Endothelial cell of hepatic sinusoid (primary cell): ENCODE data around the gene DPP4.

ENCODE experiments used
- in situ Hi-C: cut with HindIII; loops from 2 replicates; pipeline ENCODE4 v1.10.0; 2017; ENCODE audit warnings: low sequenced_read_pairs

Gene DPP4

DNA sequence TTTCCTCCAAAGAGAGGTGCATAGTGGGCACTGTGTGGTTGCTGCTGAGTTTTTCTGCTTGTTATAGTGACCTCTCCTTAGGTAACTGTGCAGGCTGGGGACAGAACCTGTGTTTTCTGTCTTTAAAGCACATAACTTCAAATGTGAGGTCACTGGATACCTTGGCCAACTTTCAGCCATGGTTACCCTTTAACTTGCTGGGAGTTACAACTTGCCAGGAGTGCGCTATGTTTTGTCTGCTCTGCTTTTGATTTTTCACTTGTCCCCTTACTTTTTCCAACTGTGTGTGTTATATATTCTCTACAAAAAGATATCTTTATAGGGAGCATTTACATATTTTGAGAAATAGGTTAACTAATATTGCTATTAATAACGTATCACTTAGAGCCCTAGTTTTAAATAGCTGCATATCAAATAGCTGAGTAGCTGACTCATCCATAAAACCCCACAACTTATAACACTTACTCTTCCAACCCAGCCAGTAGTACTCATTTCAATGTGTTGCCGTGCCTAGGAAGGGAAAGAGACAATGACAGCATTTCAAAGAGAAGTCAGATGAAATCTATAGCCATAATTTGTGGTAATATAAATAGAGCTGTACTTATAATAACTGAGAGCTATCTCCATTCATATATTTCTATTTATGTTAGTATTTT, 51.6 kb downstream of the DPP4 start:
- in situ Hi-C loops, result no loop called here

DNA sequence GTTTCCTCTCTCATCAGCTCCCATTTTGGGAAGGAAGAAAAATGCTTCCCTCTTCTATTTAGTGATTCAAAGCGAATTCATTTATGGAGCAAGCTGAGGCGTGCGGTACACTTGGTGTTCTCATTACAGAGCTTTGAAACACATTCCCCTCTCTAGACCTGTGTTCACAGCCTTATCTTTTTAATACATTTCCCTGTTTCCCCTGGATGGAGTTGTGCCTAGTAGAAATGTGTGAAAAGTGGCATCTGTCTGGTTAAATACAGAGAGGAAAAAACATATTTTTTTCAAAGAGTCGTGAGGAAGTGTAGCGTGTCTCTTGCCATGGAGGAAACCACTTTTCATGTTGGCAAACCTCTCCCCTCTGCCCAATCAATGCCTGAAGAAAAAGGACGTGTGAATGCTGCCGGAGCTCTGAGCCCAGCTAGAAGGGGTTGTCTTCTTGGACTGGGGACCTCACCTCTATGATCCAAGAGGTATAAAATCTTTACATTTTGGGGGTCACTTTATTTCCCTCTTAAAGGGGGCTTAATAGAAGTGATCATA, 52.4 kb downstream of the DPP4 start:
- in situ Hi-C loops, result no loop called here

DNA sequence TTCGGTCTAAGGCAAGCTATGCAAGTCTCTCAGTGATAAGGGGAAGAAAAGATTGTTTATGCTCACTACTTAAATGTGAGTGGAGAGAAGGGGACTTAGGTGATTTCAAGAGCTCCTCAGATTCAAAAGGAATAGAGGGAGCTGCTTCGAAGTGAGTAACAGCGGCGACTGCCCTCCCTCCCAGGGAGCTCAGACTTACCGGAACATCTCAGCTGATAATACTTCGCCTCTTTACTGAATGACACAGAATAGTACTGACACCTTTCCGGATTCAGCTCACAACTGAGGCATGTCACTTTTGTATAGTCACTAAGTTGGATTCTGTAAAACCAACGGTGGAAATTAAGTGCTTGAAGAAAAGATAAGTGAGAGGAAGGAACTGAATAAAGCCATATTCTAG, 55.5 kb downstream of the DPP4 start:
- in situ Hi-C loops, result no loop called here

DNA sequence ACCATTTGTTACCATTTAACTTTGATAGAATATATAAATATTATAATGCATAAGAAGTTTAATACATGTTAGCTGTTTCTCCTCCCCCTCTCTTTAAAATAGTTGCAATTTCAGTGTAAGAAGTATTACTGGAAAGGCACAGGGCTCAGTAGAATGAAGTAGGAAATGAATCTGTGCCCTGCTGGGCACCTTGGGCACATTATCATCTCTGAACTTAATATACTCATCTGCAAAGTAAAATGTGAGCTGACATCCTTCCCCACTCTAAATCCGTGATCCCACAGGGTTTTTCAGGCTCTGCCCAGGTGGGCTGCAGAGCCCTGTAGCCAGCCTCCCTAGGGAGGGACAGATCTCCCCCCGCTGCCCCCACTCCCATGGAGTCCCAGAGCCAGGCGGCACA, 56.8 kb downstream of the DPP4 start:
- in situ Hi-C loops, result no loop called here

DNA sequence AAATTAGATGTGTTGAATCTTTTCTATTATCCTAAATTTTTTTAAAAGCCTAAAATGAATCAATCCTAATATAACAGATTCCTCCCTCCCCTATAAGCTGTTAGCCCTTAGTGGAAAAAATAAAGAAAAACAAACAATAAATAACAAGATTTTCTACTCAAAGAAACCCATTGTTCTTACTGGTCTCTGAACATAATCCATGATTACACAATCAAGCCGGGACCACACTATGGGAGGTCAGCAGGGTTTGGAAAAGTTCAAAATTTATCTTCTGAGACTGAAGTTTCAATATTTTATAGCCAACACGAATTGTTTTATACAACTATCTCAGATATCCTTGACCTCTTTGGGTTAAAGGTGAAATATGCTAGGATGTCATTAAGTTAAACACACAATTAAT, 57.9 kb downstream of the DPP4 start:
- in situ Hi-C loops, result no loop called here

DNA sequence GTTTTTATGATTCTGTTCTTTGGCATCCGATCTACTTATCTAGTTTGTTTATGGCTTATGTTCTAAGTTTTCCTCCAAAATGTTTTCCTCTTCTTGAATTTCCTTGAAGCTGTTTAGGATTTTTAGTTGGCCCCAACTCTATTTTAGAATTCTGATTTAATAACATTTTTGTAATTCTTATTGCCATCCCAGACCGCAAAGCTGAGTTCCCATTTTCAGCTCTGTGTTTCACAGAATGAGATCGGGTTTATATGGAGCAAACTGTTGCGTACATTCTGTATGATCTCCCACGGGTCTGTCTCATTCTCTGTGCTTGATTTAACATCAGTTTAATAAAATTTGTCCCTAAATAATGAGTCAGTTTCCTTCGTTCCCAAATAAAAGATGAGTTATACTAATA, 59.3 kb downstream of the DPP4 start:
- in situ Hi-C loops, result no loop called here

DNA sequence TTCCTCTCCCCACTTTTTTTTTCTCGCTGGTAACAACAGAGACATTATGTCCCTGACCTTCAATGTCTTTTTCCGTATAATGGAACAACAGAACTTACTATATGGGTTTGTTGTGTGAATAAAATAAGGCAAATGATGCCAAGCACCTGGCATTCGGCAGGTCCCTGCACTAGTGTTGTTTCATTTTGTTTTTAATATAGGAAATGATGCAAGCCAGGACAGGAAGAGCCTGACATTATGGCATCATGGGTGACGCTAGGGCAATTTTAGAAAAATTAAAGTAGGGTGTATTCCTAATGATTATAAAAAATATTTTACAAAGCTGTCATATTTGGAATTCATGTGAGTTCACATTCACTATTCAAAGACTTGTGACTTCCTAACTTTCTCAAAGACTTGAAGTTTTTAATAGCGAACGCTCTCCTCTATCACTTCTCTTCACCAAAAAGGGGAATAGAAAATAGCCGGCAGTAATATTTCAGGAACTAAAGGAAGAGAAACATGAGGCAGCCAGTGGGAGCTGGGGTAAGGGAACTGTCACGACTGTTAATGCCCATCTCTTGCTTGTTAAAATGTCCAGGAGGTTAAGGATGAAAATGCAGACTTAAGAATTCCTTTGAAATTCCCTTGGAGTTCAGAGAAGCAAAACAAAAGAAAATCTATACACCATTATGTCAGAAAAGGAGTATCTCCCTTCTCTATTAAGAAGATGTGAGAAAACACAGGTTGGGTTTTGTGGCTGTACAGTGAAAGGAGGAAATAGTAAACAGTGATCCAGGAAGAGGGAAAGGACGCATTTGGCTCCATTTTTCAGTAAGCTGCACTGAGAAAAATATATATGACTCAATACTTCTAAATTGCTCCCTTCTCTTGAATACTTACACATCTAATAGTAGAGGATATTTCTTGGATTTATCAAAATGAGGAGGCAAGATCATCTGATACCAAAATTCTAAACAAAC, 60.2 kb downstream of the DPP4 start:
- in situ Hi-C loops, result no loop called here

DNA sequence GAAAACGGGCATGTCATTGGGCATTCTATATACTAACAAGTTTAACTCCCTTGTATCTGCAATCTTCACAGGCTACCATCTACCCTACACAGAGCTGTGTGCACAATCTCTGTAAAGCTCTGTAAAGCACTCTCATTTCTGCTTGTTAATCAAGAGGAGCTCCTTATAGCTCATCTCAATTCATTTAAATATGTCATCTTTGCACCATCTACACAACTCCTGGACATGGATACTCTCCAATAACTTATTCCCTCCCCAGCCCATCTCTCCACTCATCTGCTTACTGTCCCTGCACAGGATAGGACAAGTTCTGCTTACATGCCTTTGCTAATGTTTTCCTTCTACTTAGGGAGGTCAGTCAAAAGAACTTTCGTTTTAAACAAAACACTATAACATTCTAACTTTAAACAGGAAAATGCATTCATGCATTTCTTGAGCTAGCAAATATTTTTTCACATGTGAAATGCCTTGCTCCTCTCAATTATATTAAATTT, 61.4 kb downstream of the DPP4 start:
- in situ Hi-C loops, result no loop called here

DNA sequence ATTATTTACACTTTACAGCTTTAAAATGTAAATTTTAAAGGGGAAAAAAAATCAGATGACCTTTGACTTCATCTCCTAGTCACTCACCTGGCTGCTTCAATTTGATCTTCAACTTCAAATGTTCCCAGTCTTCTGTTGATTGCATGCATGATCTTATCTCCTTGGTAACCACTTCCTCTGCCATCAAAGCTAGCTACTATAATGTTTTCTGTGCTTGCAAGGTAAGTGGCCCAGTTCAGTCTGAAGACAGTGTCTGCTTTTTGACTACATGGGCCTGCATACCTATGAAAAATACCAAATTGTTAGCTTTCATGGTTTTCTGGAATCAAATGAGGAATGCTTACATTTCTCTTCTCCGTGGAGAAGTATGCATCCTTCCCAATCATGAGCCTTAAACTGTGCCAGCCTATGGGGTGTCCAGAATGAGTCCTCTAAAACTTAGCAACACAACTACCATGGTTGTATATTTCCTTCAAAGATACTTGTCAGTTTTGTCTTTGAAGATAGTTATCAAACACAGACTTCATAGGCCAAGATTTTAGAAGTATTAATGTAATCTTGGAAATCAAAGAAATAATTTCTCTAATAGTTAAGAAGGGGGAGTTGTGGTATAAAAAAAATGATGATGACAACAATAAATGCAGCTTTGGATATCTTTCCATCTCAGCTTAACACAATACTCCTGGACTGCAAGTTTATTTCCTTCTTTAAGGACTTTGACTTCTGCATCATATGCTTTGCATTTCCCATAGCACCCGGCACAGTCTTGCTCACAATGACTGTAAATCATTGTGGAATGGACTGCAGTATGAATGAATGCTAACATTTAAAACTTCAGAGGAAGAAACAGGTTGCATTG, 62.1 kb downstream of the DPP4 start:
- in situ Hi-C loops, result no loop called here

DNA sequence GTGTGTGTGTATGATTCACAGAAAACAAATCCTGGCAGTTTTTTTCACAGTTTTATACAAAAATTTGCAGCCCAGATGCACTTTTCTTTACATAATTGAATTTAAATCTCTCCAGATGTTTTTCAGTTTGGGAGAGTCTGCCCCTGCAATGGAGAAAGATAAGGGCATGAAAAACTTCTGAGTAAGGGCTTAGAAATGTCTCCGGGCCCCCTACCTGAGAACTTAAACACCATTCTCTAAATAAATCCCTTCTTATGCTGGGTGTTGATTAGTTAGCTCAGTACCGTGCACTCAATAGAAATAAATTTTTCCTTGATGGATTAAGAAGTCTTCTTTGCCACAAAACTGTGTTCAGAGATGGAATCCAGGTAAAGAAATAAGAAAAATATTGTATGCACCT, 64.5 kb downstream of the DPP4 start:
- in situ Hi-C loops, result no loop called here

DNA sequence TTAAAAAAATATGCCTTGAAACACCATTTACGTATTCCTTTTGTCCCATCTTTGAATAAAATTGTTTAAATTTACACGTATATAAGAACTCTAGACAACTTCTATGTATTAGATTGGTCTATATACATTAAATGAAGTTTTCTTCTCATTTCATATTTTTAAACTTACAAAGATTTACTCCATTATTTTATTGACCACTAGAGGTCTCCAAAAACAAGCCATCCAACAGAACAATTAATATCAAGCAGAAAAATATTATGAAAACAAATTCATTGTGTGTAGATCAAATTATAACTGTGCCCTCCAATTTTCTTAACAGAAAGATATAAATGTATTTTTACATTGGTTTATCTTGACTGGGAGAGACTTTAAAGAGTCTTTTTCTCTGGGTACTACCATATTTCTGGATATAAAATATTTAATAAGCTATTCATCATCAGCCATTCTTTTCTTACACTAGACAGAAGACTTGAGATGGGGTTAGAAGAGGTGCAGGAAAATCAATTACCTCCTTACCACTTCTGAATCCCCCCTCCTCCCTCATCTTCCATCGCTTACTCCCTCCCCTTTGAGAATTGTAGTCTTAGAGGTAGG, 66.5 kb downstream of the DPP4 start:
- in situ Hi-C loops, result no loop called here

DNA sequence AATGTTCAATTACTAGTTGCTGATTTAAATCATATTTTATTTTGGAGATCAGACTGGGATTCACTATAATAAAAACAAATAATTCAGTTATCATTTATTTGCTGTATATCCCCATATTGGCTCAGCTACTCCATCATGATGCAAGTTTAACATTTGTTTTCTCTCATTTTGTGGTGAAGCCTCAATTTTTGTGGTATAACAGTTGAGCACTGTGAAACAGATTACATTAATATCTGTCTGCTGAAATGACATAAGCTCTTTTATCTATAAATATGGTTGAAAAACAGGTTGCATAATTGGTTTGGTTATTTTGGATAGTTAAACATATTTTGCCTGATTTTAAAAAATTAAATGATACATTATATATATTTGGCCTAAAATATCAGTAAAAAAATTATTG, 67.7 kb downstream of the DPP4 start:
- in situ Hi-C loops, result no loop called here

DNA sequence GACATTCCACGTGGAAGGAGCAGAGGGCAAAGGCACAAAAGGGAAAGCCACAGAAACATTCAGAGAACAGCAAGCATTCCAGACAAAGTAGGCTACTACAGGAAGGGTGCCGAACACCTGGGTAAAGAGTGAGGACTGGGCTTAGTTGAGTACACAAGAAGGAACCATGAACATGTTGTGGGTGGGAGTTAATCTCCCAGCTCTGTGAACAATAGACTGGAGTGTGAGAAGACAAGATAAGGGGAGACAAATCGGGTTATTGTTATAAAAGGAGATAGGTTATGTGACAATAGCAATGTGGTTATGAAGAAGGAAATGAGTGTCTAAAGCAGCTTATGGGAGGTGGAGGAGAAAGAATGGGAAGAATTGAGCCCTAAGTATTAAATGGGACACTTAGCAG, 70.0 kb downstream of the DPP4 start:
- in situ Hi-C loops, result no loop called here

DNA sequence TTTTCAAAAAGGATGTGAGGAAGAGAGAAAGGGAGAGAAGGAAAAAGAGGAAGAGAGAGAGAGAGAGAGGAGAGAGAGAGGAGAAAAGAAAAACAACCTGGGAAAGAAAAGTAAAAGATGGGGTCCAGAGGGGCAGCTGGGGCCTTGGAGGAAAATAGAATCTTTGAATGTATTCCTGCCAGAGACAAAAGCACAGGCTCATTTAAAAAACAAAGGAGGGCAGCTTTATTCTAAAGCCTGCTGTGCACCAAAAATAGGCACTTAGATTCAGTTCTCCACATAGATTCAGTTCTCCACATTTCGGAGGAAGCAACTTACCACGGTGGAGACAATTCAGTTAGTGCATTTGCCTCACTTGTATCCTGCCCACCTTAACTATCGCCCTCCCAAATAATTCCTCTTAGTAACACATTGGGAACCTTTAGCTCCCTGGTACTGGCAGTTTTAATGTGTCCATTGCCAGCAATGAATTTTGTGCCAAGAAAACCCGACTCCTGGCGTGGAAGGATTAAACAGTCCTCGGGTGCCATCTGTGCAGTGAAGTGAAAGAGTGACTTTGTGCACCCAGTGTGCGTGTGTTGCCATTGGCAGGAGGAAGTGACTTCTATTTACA, 71.3 kb downstream of the DPP4 start:
- in situ Hi-C loops, result no loop called here

DNA sequence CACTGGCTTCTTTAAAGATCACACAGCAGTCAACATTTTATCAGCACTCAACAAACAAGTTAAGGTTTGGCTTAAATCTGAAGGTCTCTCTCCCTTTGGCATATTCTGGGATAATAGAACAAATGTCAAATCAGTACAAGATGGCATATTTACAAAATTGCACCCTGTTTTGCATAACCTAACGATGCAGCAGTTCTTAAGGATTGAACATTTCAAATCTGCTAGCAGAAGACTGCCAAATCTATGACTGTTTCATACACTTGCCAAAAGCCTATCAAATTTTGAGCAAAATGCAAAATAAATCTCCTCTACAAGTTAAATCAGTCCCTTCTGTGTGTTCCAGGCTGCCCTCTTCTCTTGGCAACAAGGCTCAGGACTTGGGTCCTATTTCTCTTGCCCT, 73.6 kb downstream of the DPP4 start:
- in situ Hi-C loops, result no loop called here

DNA sequence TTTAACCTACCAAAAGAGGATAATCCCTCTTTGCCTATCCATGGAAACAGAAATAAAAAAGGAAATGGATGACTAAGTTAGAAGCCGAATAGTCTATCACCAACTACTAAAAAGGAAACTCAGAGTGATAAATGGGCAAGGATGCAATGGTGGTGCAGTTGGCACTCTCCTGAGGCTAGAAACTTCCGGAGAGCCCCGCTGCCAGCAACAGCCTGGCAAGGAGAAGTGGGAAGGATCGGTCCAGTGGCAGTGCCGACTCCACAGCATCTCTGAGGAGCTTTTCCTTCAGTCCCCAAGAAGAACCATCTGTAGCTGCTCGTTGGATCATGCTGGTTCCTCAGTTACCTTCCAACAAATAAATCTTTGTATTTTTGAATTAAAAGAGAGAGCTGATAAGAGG, 74.7 kb downstream of the DPP4 start:
- in situ Hi-C loops, result no loop called here

DNA sequence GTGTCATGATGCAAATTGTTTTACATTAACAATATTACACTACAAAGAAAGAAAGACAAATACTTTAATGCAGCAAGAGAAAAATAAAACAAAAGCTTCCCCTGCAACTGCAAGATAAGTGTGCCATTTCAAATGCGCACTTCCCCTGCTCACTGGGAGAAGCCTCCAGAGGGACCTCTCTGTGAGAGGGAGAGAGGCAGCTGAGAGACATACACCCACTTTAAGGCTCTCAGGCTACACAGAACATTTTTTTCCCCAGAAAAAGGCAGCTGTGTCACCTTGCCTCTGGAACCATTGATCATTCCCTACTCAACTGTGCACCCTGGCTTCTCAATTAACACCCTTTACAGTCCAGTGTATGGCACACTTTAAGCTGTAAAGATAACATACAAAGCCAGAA, 75.2 kb downstream of the DPP4 start:
- in situ Hi-C loops, result no loop called here

DNA sequence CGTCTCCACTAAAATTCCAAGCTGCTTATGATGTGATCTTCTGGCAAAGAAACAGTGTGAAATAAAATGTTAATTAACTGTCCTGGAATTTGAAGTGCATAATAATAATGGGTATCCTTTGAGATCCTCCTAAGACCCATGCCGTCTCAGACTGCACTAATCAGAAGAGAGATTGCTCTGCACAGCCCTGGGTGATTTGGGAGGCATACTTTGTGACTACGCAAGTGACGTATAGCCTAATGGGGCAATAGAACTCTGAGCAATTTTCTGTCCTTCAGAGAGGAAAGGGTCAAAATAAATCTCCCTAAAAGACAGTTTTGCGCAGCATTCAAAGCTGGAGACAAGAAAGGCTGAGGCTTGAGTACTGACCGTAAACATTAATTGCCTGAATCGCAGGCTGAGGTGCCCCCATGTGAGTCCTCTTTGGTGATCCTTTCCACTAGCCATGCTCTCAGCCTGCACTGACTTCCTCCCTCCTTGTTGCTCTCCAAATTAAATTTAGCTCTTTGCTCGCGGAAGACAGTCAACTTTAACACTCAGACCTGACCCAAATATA, 76.0 kb downstream of the DPP4 start:
- in situ Hi-C loops, result no loop called here

DNA sequence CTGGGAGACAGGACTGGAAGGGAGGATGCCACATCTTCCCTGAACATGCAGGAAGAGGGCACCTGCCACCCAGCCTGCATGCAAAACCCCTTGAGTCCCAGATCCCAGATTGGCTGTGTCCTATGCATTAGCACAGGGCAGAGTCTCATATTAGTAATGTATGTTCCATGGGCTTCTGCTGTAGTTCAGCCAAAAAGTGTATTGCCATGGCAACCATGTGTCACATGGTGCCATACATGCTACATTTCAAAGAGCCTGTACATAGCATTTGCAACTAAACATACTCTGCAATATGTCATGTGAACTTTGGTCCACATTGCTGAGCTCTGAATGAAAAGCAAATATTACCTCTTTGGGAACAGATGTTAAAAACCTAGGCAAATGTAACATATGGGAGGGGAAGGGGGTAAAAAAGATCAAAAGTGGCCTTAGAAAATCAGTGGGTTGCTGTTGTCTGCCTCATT, 78.4 kb downstream of the DPP4 start:
- in situ Hi-C loops, result no loop called here
